Measurements from ENCODE around the gene LNX2. TPM values are rescaled to one million over a fixed set of nuclear protein-coding genes. Genes with fewer than 3 reads are reported as not detected.

The LNX2 gene
- total RNA-seq, 3 donors from 2014 or later: 5.9 to 19.3 (median 19.2) TPM

GRCh38 chr13:27533155-27533643, 87.1 kb downstream of the LNX2 start:
- DNase-seq (ENCODE audit: low spot score in 2 of 2): peak; percentile 52 to 78
- Histone ChIP-seq H3K9me3 (no peaks in the 10 kb centered on the region), H3K27ac (no peak overlapping the region), H3K4me1 (no peaks in the 10 kb centered on the region), H3K36me3 (no peaks in the 10 kb centered on the region), H3K4me3 (peak overlapping the region in 1 of 3 donors; percentile 41), H3K27me3 (no peaks in the 10 kb centered on the region)
- intact Hi-C loops (cut with DNase I; ENCODE audit: low total_unique reads): loop anchor here (5.0 kb wide), 1 partner anchor 294 kb away; no protein-coding TSS in a partner anchor
- TF ChIP-seq POLR2AphosphoS5 (IDR thresholded peaks at IDR 0.05) (no peak), CTCF (IDR thresholded peaks at IDR 0.05) (peak; percentile 21 to 84 (median 81))

- Histone ChIP-seq H3K27me3 (peaks cover 0 to 9% of the 10 kb centered on the region in 2 donors), H3K27ac (no peak overlapping the region), H3K4me1 (no peaks in the 10 kb centered on the region), H3K36me3 (no peaks in the 10 kb centered on the region), H3K9me3 (no peaks in the 10 kb centered on the region), H3K4me3 (no peak overlapping the region)
- no peak for TF ChIP-seq POLR2A (IDR thresholded peaks at IDR 0.05)
- TF ChIP-seq CTCF (IDR thresholded peaks at IDR 0.05): no peak
- no peak for TF ChIP-seq POLR2AphosphoS5 (IDR thresholded peaks at IDR 0.05)
- intact Hi-C loops (cut with DNase I; ENCODE audit: low total_unique reads): no loop called here
- no peak for DNase-seq (ENCODE audit: low spot score in 2 of 2)
Observed at GRCh38 chr13:27528908-27529307, 91.4 kb downstream of the LNX2 start.

- no peaks in the 10 kb centered on the region for H3K36me3 ChIP-seq
- intact Hi-C loops (cut with DNase I; ENCODE audit: low total_unique reads): no loop called here
- H3K27ac ChIP-seq: no peak overlapping the region
- peaks cover 0 to 9% of the 10 kb centered on the region in 2 donors for H3K27me3 ChIP-seq
- no peaks in the 10 kb centered on the region for H3K4me1 ChIP-seq
- TF ChIP-seq POLR2AphosphoS5 (IDR thresholded peaks at IDR 0.05) (no peak), POLR2A (IDR thresholded peaks at IDR 0.05) (no peak), CTCF (IDR thresholded peaks at IDR 0.05) (no peak)
- no peak for DNase-seq (ENCODE audit: low spot score in 2 of 2)
- no peaks in the 10 kb centered on the region for H3K9me3 ChIP-seq
- no peak overlapping the region for H3K4me3 ChIP-seq
Observed at GRCh38 chr13:27526516-27526915, 93.8 kb downstream of the LNX2 start.

- H3K27me3 ChIP-seq: peaks cover 0 to 9% of the 10 kb centered on the region in 2 donors
- no peak for TF ChIP-seq POLR2AphosphoS5 (IDR thresholded peaks at IDR 0.05)
- no peak for TF ChIP-seq POLR2A (IDR thresholded peaks at IDR 0.05)
- no peak for TF ChIP-seq CTCF (IDR thresholded peaks at IDR 0.05)
- H3K36me3 ChIP-seq: no peaks in the 10 kb centered on the region
- DNase-seq (ENCODE audit: low spot score in 2 of 2): no peak
- no peaks in the 10 kb centered on the region for H3K4me1 ChIP-seq
- intact Hi-C loops (cut with DNase I; ENCODE audit: low total_unique reads): no loop called here
- no peak overlapping the region for H3K27ac ChIP-seq
- H3K9me3 ChIP-seq: no peaks in the 10 kb centered on the region
- H3K4me3 ChIP-seq: no peak overlapping the region
Observed at GRCh38 chr13:27524981-27525975, 95.1 kb downstream of the LNX2 start.

Data from breast epithelium (tissue), 4 donors.